ENCODE results near the gene TLK1. TPM values are rescaled to one million over a fixed set of nuclear protein-coding genes. Genes with fewer than 3 reads are reported as not detected.
"Not testable (repeated sequence)": the region's sequence is repeated elsewhere in the genome, so short reads cannot be mapped to it uniquely, and the experiment has no call there.

The TLK1 gene
- total RNA-seq, 1 donor from 2014 or later, result 28.4 TPM

DNA sequence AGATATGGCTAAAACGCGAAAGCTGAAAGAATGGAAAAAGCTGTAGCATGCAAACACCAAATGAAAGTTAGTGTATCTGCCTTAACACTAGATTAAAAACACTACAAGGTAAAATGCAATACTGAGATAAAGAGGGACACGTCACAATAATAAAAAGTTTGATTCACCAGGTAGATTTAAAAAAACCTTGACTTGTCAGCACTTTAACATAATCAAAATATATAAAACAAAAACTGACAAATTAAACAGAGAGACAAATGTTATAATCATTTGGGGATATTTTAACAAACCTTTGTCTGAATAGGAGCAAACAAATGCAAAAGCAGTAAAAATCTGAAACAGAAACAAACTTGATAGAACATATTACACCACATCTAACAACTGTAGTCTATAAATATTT lies 18.3 kb downstream of the TLK1 start:
- no peak for DNase-seq

DNA sequence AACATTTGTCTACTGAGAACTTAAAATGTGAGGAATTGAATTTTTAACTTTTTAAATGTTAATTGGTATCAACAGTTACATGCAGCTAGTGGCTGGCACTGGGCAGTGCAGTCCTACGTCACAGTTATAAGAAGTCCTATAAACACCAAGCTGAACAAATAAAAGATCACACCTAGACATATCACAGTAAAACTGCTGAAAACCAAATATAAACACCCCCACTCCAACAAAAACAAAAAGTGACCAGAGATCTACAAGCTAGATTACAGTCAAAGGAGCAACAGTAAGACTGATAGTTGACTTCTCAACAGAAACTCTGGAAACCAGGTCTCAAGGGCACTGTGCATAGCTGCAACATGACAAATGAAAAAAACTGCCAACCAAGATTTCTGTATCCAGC lies 19.4 kb downstream of the TLK1 start:
- no peak for DNase-seq

DNA sequence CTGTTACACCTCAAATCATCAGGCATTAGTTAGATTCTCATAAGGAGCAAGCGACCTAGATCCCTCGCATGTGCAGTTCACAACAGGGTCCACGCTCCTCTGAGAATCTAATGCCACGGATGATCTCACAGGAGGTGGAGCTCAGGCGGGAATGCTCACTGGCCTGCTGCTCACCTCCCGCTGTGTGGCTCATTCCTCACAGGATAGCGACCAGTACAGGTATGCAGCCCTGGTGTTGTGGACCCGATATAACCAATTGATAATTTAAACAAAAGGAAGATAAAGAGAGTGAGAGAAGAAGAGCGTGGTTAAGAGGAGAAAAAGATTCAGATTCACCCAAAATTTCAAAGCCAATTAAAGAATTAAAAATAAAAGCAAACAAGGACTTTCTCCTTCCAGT lies 20.8 kb downstream of the TLK1 start:
- DNase-seq, result no peak

DNA sequence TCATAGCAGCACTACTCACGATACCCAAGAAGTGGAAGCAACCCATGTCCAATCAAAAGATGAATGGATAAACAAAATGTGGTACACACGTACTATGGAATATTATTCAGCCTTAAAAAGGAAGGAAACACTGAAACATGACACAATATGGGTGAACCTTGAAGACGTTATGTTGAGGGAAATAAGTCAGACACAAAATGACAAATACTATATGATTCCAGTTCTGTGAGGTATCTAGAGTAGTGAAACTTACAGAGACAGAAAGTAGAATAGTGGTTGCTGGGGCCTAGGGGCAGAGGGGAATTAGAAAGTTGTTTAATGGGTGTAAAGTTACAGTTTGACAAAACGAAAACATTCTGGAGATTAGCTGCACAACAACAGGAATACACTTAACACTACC lies 24.7 kb downstream of the TLK1 start:
- no peak for DNase-seq

DNA sequence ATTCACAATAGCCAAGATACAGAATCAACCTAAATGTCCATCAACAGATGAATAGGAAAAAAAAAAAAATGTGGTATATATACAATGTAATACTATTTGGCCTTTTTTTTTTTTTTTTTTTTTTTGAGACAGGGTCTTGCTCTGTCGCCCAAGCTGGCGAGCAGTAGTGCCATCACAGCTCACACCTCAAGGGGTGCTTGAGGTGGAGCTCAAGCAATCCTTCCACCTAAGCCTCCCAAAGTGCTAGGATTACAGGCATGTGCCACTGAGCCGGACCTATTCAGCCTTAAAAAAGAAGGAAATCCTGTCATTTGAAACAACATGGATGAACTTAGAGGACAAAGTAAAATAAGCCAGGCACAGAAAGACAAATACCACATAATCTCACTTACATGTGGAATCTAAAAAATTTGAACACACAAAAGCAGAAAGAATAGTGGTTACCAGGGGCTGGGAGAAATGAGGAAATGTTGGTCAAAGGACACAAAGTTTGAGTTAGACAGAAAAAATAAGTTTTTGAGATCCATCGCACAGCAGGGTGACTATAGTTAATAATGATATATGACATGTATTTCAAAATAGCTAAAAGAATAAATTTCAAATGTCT lies 26.0 kb downstream of the TLK1 start:
- DNase-seq, result no peak

DNA sequence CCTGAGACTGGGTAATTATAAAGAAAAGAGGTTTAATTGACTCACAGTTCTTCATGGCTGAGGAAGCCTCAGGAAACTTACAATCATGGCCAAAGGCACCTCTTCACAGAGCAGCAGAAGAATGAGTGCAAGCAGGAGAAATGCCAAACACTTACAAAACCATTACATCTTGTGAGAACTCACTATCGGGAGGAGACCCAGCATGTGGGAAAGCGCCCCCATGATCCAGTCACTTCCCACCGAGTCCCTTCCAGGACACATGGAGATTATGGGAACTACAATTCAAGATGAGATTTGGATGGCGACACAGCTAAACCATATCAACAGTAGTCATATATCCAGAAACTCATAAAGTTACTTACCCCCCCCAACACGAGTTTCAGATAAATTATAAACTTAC lies 28.6 kb downstream of the TLK1 start:
- no peak for DNase-seq

DNA sequence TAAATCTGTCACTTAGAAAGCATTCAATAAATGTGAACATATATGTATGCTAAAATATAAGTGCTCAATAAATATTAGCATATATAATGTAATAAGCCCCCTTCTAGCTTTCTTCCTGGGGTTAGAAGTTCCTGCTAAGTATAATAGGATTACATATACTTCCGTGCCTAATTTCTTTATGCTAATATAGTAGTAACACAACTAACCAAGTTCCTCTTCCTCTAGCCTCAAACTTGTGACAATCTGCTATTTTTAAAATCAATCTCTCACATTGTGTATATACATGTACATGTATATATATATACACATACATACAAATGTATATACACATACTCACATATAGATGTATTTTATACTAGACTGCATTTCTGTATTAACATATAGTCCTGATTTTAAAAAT lies 32.2 kb downstream of the TLK1 start:
- DNase-seq, result no peak

DNA sequence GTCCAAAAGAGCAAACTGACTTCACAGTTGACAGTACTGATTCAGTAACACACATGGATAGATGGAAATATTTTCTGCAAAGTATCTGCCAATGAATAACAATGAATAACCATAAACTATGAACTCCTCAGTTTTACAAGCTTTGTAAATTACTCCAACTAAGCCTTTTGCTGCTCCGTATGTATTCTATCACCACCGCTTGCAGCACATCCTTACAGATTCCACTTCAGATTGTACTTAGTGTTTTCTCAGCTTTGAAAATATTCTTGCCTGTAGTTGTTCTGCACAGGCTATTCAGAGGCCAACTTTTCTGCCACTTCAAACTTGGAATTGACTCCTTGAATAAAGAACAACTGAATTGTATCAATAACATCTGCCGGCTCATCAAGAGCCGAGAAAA lies 36.2 kb downstream of the TLK1 start:
- DNase-seq, result no peak

DNA sequence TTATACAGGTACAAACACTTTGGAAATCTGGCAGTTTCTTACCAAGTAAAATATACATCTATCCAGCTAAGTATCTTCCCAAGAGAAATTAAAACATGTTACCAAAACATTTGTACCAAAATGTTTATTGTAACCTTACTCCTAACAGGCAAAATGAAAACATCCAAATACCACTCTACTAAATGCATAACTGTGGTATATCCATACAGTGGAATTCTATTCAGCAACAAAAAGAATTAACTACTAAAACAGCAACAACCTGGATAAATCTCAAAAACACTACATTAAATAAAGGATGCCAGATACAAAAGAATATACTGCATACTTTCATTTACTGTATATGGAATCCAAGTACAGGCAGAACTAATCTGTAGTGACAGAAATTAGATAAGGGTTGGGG lies 51.1 kb downstream of the TLK1 start:
- DNase-seq, result no peak

DNA sequence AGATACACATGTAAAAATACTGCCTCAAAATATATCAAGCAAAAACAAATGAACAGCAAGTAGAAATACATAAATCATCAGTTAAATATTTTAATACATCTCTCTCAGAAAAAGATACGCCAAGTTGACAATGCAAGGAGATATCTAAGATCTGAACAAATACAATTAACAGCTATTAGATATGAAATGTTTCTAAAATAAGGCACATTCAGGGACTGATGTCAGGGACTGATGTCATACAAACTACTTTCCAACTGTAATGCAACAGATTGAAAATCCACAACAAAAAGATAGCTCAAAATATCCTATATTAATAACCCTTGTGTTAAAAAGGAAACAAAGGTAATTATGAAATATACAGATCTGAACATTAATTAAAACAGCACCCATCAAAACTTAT lies 51.7 kb downstream of the TLK1 start:
- DNase-seq, result no peak

DNA sequence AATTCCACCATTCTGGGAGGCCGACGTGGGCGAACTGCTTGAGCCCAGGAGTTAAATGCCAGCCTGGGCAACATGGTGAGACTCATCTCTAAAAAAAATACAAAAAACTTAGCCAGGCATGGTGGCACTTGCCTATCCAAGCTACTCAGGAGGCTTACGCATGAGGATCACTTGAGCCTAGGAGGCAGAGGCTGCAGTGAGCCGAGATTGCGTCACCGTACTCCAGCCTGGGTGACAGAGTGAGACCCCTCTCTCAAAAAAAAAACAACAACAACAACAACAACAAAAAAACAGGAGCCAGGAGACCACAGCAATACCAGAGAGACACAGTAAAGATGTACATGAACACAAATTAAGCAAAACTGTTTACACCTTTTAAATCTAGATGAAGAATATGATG lies 52.9 kb downstream of the TLK1 start:
- DNase-seq, result no peak

DNA sequence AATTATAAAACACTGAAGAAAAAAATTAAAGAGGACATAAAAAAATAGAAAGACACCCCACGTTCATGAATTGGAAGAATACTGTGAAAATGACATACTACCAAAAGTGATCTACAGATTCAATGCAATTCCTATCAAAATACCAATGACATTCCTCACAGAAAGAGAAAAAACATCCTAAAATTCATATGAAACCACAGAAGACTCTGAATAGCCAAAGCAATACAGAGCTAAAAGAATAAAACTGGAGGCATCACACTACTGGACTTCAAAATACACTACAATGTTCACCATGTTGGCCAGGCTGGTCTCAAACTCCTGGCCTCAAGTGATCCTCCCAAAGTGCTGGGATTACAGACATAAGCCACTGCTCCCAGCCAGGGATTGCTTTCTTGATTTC lies 56.3 kb downstream of the TLK1 start:
- no peak for DNase-seq

DNA sequence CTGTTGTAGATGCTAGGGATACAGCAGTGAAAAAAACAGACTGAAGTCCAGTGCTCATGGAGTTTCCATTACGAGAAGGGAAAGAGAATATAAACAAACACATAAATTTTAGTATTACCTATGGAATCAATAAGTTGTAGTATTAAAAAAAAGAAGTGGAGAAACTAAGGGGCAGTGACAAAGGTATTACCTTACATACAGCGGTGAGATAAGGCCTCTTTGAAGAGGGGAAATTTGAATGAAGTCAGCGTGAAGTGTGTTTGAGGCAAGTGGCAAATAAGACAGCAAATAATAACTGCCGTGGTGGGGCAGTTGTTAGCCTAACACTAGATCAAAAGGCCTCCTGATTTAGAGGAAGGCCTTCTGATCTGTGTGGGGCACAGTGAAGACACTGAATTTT lies 57.9 kb downstream of the TLK1 start:
- no peak for DNase-seq

DNA sequence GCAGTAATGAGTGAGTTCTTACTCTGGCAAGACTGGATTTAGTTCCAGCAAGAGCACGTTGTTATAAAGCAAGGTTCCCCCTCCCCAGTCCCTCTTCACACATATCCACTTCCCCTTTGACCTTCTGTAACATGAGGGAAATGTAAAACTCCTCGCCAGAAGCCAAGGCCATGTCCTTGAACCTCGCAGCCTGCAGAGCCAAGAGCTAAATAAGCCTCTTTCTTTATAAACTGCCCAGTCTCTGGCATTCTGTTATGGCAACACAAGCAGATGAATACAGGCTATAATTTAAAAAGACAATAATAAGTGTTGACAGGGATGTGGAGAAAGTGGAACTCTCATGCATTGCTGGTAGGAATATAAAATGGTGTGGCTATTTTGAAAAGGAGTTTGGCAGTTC lies 60.3 kb downstream of the TLK1 start:
- DNase-seq, result no peak

DNA sequence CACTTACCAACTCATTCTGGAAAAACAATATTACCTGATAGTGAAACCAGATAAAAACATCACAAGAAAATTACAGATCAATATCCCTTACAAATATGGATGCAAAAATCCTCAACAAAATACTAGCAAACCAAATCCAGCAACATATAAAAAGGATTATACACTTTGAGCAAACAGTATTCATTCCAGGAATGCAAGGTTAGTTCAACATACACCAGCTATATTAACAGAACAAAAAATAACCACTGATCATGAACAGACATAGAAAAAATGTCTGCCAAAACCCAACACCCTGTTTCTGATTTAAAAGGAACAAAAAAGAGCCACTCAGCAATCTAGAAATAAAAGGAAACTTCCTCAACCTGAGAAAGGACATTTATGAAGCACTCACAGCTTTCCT lies 62.1 kb downstream of the TLK1 start:
- no peak for DNase-seq

DNA sequence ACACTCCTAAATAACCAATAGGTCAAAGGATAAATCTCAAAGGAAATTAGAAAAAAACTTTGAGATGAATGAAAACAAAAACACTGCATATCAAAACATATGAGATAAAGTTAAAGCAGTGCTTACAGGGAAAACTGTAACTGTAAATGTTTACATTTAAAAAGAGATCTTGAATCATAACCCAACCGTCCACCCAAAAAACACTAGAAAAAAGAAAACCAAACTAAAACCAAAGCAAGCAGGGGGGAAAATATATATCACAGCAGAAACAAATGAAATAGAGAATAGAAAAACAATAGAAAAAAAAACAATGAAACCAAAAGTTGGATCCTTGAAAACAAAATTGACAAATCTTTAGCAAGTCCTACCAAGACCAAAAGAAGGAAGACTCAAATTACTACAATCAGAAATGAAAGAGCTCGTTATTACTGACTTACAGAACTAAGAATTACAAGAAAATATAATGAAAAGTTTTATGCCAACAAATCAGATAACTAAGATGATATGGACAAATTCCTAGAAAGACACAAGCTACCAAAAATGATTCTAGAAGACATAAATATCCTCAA lies 65.6 kb downstream of the TLK1 start:
- no peak for DNase-seq

DNA sequence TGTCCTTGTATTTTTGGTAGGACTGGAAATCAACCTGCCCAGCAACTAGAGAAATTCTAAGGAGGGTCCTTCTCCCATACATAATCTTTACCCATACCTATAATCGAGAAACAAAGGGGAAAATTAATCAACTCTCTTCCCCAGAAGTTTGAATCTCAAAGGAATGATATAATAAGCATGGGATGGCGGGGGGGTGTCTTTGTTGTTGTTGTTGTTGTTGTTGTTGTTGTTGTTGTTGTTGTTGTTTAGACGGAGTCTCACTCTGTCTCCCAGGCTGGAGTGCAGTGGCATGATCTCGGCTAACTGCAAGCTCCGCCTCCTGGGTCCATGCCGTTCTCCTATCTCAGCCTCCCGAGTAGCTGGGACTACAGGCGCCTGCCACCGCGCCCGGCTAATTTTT lies 69.2 kb downstream of the TLK1 start:
- not testable (repeated sequence) for DNase-seq

DNA sequence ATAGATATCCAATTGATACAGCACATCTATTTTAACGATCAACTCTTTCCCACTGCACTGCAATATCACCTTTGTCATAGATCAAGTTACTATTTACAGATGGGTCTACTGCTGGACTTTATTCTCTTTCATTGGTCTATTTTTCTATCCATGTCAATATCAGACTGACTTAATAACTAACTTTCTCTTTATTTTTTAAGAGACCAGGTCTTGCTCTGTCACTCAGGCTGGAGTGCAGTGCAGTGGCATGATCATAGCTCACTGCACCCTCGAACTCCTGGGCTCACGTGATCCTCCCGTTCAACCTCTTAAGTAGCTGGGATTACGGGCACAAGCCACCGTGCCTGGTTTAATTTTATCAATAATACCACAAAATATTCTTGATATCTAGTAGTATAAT lies 71.2 kb downstream of the TLK1 start:
- no peak for DNase-seq

DNA sequence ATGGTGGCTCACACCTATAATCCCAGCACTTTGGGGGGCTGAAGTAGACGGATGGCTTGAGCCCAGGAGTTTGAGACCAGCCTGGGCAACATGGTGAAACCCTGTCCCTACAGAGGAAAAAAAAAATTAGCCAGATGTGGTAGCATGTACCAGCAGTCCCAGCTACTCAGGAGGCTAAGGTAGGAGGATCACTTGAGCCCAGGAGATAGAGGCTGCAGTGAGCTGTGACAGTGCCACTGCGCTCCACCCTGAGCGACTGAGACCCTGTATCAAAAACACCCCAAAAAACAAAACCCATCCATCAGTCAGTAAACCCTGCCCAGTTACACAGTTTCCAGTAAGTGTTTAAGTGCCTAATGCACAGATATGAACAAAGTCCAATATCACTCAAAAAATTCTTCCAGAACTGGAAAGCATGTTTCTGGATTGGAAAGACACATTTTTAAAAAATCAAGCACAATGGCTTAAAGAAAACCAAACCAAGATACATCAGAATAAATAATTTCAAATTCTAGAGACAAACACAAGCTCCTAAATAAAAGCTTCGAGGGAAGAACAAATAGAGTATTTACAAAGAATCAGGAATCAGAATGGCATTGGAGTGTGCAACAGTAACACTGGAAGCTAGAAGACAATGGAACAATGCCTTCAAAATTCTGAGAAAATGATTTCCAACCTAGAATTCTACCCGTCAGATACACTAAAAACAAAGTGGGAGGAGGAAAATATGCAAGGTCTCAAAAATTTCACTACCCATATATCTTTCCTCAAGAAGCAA lies 72.4 kb downstream of the TLK1 start:
- DNase-seq, result no peak

DNA sequence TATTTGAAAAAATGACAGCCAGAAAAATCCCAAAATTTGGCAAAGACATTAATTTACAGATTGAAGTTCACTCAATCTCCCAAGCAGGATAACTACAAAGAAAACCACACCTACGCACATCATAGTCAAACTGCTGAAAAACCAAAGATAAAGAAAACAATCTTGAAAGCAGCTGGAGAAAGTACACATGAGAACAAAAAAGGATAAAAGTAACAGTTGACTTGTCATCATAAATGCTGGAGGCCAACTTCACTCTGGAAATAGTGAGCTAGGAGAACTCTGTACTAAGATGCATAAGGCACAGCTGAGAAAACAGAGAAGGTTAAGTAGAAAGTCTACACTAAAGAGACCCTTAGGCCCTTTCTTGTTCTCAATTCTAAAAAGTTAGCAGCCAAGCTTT lies 73.1 kb downstream of the TLK1 start:
- no peak for DNase-seq

DNA sequence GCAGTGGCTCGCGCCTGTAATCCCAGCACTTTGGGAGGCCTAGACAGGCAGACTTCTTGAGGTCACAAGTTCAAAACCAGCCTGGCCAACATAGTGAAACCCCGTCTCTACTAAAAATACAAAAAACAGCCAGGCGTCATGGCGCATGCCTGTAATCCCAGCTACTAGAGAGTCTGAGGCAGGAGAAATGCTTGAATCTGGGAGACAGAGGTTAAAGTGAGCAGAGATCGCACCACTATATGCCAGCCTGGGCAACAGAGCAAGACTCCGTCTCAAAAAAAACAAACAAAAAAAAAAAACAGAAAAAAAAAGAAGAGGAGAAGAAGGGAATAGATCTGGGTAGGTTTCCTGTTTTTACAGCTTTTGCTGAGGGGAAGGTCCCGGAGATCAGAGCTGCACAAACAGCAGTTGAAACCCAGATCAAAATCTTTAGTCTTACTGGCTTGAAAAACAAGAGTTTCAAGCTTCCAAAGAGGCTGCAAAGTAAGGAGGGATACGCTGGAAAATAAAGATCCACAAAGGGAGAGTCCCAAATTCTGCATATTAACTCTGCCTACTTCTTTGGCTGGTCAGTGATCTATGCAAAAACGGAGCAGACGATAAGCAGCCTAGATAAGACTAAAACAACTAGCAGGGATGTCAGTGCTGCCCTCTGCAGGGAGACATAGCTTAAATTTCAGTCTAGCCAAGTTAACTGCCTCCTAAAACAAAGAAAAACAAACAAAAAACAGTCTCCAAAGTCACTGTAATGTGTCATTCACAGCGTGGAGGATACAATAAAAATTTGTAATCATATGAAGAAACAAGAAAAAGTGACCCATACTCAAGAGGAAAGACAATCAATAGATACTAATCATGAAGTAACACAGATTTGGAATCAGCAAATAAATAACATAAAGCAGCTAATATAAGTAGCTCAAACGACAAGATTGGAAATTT lies 74.1 kb downstream of the TLK1 start:
- DNase-seq, result peak; percentile 4

DNA sequence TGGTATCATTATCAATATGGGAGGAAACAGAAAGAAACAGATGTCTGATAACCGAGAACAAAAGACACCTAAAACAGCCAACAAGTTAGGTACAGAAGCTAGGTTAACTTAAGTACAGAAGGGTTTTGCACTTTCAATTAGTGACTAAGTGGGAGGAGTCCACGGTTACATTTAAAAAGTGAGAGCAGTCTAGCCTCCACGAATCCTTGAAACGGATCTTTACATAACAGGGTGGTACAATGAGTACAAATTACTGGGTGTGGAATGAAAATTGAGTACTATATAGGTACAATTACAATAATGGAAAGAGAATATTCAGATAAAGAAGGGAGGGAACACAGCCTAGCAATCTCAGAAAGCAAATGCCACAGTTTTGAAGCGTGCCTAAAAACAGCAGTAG lies 76.6 kb downstream of the TLK1 start:
- DNase-seq, result no peak

DNA sequence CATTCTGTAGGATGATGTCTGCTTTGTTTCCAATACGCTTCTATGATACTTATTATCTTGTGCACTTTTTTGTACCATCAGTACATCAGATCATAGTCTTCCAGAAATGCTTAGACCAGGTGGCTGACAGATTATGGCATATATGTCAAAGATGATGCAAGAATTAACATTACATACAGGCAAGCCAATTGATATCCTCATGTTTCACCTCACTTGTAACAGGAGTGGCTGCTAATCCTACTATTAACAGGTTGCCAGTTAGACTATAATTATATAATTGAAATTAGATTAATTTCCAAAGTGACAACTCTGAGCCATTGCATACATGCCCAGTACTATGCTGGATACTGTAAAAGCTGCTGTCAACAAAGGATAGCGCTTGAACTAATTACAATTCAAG lies 77.2 kb downstream of the TLK1 start:
- DNase-seq, result no peak
